Ishikawa (cell line): ENCODE measurements around the gene LCN1.

ENCODE experiments used
- CEBPB ChIP-seq: IDR thresholded peaks from 2 replicates; pipeline ENCODE4 v1.6.1; 2012
- CREB1 ChIP-seq: IDR thresholded peaks from 2 replicates; pipeline ENCODE4 v1.6.1; 2012; ENCODE audit warnings: low read depth
- EGR1 ChIP-seq: IDR thresholded peaks from 2 replicates; pipeline ENCODE4 v1.6.1; 2012
- EP300 ChIP-seq: IDR thresholded peaks from 2 replicates; pipeline ENCODE4 v1.6.1; 2012; ENCODE audit warnings: borderline replicate concordance
- FOXM1 ChIP-seq: IDR thresholded peaks from 2 replicates; pipeline ENCODE4 v1.6.1; 2012; ENCODE audit warnings: low read depth, borderline replicate concordance
- NFIC ChIP-seq: IDR thresholded peaks from 2 replicates; pipeline ENCODE4 v1.6.1; 2012
- RAD21 ChIP-seq: IDR thresholded peaks from 2 replicates; pipeline ENCODE4 v1.6.1; 2012; ENCODE audit warnings: low read depth
- TAF1 ChIP-seq: IDR thresholded peaks from 2 replicates; pipeline ENCODE4 v1.6.1; 2012; ENCODE audit warnings: low read depth, mild to moderate bottlenecking
- TEAD4 ChIP-seq: IDR thresholded peaks from 2 replicates; pipeline ENCODE4 v1.6.1; 2012
- YY1 ChIP-seq: IDR thresholded peaks from 2 replicates; pipeline ENCODE4 v1.6.1; 2012; ENCODE audit warnings: low read depth
- ZBTB7A ChIP-seq: IDR thresholded peaks from 2 replicates; pipeline ENCODE4 v1.6.1; 2012; ENCODE audit warnings: low read depth
- TF ChIP-seq, protein P1 (sequence below): IDR thresholded peaks from 2 replicates; pipeline ENCODE4 v1.6.1; 2012
- TF ChIP-seq, protein P2 (sequence below): IDR thresholded peaks from 2 replicates; pipeline ENCODE4 v1.6.1; 2012; ENCODE audit warnings: low read depth, mild to moderate bottlenecking

DNA sequence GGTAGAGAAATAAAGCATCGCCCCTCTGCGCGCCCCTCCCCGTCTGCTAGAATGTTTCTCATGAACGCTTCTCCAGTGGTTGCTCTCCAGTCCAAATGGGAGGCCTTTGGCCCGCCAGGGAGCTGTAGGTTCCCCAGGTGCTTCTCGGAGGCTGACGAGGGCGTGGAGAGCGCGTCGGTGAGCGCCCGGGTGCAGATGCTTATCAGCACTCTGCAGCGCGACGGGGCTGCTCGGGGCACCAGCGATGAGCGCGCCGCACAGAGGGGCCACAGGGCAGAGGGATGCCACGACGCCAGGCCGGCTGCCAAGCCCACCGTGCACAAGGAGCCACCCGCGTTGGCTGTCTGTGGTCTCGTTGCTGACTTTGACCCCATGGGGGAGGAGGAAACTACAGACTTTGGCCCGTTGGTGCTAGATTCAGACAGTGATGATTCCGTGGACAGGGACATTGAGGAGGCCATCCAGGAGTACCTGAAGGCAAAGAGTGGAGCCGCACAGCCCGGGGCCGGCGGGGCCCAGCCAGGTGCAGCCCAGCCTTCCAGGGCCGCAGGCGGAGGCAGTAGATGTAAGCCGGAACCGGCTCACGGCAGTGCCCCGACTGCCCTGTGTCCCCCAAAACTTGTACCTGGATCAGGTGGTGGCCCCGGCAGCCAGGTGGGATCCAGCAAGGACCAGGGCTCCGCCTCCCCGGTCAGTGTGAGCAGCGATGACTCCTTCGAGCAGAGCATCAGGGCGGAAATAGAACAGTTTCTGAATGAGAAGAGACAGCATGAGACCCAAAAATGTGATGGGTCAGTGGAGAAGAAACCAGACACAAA, 36.6 kb upstream of the LCN1 start:
- TF ChIP-seq EP300 (no peak), CEBPB (no peak), RAD21 (no peak), EGR1 (no peak), TAF1 (no peak), ZBTB7A (no peak), FOXM1 (no peak), YY1 (no peak), NFIC (no peak), CREB1 (no peak), TEAD4 (no peak)
- TF ChIP-seq, protein P1, sequence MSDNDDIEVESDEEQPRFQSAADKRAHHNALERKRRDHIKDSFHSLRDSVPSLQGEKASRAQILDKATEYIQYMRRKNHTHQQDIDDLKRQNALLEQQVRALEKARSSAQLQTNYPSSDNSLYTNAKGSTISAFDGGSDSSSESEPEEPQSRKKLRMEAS = no peak
- TF ChIP-seq, protein P2, sequence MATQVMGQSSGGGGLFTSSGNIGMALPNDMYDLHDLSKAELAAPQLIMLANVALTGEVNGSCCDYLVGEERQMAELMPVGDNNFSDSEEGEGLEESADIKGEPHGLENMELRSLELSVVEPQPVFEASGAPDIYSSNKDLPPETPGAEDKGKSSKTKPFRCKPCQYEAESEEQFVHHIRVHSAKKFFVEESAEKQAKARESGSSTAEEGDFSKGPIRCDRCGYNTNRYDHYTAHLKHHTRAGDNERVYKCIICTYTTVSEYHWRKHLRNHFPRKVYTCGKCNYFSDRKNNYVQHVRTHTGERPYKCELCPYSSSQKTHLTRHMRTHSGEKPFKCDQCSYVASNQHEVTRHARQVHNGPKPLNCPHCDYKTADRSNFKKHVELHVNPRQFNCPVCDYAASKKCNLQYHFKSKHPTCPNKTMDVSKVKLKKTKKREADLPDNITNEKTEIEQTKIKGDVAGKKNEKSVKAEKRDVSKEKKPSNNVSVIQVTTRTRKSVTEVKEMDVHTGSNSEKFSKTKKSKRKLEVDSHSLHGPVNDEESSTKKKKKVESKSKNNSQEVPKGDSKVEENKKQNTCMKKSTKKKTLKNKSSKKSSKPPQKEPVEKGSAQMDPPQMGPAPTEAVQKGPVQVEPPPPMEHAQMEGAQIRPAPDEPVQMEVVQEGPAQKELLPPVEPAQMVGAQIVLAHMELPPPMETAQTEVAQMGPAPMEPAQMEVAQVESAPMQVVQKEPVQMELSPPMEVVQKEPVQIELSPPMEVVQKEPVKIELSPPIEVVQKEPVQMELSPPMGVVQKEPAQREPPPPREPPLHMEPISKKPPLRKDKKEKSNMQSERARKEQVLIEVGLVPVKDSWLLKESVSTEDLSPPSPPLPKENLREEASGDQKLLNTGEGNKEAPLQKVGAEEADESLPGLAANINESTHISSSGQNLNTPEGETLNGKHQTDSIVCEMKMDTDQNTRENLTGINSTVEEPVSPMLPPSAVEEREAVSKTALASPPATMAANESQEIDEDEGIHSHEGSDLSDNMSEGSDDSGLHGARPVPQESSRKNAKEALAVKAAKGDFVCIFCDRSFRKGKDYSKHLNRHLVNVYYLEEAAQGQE = no peak
